ENCODE data around the gene MLH1.
"Not testable (repeated sequence)": the region's sequence is repeated elsewhere in the genome, so short reads cannot be mapped to it uniquely, and the experiment has no call there.

Gene MLH1

DNA sequence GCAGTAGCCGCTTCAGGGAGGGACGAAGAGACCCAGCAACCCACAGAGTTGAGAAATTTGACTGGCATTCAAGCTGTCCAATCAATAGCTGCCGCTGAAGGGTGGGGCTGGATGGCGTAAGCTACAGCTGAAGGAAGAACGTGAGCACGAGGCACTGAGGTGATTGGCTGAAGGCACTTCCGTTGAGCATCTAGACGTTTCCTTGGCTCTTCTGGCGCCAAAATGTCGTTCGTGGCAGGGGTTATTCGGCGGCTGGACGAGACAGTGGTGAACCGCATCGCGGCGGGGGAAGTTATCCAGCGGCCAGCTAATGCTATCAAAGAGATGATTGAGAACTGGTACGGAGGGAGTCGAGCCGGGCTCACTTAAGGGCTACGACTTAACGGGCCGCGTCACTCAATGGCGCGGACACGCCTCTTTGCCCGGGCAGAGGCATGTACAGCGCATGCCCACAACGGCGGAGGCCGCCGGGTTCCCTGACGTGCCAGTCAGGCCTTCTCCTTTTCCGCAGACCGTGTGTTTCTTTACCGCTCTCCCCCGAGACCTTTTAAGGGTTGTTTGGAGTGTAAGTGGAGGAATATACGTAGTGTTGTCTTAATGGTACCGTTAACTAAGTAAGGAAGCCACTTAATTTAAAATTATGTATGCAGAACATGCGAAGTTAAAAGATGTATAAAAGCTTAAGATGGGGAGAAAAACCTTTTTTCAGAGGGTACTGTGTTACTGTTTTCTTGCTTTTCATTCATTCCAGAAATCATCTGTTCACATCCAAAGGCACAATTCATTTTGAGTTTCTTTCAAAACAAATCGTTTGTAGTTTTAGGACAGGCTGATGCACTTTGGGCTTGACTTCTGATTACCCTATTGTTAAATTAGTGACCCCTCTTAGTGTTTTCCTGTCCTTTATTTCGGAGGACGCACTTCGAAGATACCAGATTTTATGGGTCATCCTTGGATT is at the start of gene MLH1:
TSS of gene MLH1 (plus strand) at position 193 of the 958 bp plus-strand sequence. CDS start at position 223, 30 bp downstream.
- no peak for DNase-seq

DNA sequence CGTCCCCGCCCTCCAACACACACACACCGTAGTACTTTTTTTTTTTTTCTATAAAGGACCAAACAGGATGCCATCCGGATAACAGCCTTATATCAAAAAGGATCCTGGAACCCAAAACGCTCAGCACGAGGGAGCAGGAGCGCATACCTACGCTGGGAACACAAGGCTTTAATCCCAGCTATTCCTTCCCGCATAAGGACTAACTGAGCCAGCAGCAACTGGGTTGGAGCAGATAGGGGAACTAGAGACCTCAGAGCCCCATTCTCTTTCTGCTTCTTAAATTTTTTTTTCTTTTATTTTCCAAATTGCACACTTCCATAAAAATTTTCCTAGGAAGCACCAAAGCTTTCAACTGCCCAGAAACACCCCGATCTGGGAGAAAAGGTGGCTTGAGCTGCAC is 49.7 kb upstream of the MLH1 start:
- DNase-seq = no peak

DNA sequence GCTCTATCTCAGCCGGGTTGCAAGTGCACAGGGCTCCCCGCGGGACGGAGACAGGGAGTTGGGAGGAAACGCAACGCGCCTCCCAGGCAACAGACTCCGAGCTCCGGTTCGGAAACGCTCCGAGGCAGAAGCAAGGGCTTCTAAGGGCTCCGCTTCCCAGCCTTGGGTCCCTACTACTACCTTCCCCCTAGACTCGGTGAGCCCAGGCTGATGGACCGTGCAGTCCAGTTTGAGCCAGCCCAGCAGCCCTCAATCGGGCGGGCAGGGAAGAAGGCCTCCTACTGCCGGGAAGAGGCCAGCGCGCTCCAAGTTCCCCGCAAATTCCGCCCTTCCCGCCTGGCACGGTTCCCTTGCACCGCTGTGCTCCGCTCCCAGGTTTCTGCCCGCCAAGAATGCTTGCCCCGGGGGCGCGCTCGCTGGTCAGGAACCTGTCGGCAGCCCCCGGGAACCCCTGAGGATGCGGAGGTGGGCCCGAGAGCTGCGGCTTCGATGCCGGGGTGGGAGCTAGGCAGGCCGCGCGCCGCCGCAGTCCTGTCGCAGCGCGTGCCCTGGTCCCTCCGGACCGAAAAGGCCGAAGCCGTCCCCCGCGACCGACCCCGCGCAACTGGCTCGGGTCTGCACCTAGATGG is 49.2 kb upstream of the MLH1 start:
- no peak for DNase-seq

DNA sequence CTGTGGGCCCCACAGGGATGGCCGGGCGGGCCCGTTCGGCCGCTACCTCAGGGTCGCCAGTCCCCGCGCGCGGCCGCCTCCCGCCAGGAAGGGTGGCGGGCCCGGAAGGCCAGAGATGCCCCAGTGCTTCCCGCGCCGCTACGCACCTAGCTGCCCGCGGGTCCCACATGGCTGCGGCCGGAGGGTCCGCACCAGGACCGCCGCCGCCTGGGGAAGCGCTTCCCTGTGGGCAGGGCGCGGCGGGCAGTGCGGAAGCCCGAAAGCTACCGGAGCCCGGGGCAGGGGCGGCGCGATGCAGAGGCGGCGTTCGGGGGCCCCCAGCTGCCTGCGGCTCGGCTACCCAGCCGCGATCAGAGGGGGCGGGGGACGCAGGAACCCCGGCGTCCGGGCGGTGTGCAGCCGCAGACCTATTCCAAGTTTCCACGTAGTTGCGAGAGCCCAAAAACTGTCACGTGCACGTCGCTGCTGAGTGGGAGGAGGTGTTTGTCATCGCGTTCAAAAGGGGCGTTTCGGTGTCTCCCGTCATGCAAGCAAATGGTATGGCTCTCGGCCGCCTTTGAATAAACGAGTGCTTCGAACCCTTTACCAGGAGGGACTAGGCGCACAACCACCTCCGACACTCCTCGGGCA is 48.6 kb upstream of the MLH1 start, which contains the start of gene TRANK1:
TSS of gene TRANK1 (minus strand) at position 414 of the 630 bp plus-strand sequence. CDS start at position 169, 245 bp downstream.
- no peak for DNase-seq

DNA sequence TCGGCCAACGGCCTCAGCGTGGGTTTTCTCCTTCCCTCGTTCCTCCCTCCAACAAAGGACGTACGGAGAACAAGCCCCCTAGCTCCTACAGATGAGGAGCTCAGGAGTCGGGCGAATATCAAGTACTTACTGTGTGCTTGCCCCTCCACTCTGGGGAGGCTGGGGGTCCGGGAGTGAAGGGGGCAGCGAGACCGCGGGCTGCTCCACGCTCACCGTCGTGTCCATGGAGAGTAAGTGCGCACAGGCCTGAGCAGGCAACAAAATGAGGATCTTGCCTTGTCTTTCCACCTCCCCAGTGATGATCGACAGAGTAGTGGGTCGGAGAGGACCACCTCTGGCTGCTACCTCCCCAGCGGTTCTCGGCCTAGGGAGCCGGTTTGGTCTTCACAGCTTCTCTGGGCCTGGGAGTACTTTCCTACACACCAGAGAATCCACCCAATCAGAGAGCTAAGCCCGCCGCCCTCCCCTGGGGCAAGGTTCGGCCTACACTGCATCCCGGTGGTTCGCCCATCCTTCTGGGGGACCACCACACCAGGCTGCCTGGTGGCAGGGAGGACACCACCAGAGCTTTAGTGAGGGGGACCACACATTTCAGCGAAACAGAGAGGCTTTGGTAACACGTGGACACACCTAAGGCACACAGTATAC is 47.9 kb upstream of the MLH1 start:
- DNase-seq = no peak

DNA sequence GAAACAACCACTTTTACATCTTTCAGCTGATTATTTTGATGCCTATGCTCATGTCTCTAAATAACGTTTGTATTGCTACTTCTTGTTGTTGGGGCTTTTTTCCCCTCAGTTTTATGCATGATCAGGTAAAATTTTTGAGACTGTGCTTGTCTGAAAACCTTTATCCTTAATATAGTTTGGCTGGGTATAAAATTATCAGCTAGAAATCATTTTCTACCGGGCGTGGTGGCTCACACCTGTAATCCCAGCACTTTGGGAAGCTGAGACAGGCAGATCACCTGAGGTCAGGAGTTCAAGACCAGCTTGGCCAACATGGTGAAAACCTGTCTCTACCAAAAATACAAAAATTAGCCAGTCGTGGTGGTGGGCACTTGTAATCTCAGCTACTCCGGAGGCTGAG is 45.5 kb upstream of the MLH1 start:
- DNase-seq = not testable (repeated sequence)

DNA sequence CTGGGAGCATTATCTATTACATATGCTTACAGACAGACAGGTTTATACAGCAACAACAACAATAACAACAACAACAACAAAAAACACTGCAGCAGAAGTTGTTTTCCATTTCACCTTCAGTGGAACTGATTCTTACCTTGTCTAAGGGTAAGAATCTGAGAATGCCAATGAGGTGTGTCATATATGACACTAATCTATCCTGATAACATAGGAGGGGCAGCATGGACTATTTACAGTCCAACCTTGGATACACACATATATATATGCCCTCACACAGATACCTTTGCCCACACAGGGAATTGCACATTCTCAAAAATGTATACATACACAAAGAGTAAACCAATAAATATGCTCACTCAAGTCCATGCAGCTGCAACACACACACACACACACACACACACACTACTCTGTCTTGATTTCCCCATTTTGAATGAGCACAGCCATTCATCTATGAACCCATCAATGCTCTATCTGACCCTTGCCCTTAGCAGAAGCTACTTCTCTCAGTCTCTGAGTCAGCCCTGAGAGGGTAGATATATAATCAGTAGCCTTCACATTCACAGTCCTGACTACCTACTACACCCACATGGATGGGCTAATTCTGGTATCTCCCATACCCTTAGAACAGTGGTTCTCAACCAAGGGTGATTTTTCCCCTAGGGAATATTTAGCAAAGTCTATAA is 38.7 kb upstream of the MLH1 start:
- DNase-seq = no peak

DNA sequence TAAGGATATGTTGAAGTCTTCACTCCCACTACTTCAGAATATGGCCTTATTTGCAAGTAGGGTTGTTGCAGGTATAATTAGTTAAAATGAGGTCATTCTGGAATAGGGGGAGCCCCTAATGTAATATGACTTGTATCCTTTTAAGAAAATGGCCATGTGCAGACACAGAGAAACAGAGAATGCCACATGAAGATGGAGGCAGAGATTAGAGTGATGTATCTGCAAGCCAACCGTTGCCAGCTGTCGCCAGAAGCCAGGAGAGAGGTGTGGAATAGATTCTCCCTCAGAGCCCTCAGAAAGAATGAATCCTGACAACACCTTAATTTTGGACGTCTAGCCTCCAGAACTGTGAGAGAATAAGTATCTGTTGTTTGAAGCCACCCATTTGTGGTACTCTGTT is 37.2 kb upstream of the MLH1 start:
- DNase-seq = no peak

DNA sequence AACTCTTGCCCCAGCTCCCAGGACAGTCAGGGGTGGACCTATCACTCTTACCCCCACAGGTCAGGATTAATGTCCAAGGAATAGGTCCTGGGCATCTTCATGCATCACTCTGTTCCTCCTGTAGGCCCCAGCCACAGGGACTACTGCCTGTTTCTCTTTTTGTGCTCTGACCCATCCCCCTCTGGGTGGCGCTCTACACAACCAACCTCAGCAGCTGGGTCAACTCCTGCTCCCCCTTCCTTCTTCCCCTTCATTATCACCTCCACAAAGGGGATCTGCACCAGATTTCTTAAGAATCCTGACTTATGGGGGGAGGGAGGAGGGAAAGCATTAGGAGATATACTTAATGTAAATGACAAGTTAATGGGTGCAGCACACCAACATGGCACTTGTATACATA is 36.3 kb upstream of the MLH1 start:
- DNase-seq = no peak

DNA sequence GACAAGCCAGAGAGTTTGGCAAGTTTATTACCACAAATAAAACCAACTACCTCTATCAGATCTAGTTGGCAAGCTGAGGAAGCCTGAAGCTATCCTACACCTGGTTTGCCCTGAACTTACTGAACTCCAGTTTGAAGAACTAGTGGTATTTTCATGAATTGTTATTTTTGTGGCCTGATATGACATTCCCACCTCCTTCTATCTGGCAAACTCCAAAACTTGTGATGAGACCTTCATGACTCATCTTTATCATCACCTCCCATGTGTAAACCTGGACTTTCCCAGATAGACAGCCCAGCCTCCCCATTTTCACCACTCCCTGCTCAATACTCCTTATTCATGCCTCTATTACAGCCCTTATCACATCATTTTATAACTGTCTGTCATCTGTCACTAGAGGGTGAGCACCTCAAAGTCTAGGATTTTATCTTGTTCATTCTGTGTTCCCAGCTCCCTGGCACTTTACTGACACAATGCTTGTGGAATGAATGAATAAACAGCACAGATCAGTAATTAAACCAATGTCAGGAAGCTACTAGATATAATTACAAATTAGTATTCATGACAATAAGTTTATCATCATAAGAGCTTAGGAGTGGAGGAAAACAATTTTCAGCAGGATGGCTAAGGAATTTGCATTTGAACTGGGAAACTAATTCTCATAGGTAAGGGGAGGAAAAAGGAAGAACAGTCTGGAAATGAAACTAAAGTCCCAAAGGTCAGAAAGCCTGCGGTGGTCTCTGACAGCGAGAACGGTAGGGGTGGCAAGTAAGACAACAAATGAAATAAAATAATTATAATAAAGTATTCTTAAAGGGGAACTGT is 35.2 kb upstream of the MLH1 start:
- peak; percentile 38 for DNase-seq

DNA sequence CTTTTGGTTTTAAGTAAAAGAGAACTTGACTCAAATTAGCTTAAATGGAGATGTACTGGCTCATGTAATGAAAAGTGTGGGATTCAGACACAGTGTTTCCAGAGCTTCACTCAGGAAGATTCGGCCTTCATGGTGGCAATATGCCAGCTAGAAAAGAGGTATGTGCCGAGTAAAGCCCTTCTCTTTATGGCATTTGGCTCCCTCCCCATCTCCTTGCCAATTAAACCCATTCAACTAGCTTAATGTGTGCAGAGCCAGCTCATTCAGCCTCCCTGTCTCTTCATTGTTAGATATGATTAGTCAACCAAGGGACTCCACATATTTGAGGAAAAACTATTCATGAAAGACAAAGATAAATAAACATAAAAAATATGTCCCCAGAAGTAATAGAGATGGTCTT is 33.5 kb upstream of the MLH1 start:
- DNase-seq = no peak

DNA sequence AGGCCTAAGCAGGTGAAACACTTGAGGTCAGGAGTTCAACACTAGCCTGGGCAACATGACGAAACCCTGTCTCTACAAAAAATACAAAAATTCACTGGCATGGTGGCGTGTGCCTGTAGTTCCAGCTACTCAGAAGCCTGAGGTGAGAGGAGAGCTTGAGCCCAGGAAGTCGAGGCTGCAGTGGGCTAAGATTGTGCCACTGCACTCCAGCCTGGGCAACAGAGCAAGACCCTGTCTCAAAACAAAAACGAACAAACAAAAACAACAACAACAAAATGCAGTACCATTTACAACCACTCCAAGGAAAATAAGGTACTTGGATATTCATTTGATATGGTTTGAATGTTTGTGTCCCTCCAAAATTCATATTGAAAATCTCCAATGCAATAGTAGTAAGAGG is 32.8 kb upstream of the MLH1 start:
- DNase-seq = no peak

DNA sequence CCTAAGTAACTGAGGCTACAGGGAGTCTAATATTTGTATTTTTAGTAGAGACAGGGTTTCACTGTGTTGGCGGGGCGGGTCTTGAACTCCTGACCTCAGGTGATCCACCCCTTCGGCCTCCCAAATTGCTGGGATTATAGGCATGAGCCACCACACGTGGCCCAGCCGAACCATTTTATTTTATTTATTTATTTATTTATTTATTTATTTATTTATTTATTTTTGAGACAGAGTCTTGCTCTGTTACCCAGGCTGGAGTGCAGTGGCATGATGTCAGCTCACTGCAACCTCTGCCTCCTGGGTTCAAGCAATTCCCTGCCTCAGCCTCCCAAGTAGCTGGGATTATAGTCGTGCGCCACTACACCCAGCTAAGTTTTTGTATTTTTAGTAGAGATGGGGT is 30.3 kb upstream of the MLH1 start:
- DNase-seq = not testable (repeated sequence)

DNA sequence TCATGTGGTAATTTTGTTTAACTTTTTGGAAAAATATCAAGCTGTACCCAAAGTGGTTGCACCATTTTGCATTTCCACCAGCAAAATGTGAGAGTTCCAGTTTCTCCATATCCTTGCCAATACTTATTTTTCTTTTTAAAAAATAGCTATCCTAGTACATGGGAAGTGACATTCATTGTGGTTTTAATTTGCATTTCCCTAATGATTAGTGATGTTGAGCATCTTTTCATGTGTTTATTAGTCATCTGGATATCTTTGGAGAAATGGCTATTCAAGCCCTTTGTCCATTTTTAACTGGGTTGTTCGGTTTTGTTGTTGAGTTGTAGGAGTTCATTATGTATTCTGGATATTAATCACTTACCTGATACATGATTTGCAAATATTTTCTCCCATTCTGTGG is 29.0 kb upstream of the MLH1 start:
- no peak for DNase-seq

DNA sequence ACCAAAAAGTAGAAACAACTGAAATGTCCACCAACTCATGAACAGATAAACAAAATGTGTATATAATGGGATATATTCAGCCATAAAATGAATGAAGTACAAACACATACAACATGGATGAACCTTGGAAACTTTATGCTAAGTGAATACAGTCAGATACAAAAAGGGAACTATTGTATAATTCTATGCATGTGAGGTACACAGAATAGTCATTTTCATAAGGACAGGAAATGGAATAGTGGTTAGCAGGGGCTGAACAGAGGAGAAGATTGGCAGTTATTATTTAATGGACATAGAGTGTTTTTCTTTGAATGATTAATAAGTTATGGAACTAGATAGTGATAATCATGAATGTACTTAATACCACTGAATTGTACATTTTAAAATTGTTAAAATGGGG is 28.5 kb upstream of the MLH1 start:
- DNase-seq = no peak

DNA sequence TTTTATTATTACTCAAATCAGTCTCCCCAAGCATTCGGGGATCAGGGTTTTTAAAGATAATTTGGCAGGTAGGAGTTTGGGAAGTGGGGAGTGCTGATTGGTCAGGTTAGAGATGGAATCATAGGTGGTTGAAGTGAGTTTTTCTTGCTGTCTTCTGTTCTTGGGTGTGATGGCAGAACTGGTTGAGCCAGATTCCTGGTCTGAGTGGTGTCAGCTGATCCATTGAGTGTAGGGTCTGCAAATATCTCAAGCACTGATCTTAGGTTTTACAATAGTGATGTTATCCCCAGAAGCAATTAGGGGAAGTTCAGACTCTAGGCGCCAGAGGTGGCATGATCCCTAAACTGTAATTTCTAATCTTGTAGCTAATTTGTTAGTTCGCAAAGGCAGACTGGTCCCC is 27.9 kb upstream of the MLH1 start:
- DNase-seq = no peak

DNA sequence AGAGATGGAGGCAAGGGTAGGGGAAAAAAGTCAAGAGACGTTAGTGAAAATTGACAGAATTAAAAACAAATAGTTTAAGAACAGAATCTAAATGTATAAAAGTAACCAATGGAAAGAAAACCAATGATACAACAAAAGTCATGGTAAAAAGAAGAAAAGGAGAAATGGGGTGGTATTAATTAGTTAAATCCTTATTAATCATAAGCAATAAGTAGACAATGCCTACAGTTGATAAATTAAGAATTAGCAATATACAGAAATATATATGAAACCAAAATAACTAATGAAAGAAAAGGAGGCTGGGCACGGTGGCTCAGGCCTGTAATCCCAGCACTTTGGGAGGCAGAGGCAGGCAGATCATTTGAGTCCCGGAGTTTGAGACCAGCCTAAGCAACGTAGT is 24.2 kb upstream of the MLH1 start:
- DNase-seq = no peak

DNA sequence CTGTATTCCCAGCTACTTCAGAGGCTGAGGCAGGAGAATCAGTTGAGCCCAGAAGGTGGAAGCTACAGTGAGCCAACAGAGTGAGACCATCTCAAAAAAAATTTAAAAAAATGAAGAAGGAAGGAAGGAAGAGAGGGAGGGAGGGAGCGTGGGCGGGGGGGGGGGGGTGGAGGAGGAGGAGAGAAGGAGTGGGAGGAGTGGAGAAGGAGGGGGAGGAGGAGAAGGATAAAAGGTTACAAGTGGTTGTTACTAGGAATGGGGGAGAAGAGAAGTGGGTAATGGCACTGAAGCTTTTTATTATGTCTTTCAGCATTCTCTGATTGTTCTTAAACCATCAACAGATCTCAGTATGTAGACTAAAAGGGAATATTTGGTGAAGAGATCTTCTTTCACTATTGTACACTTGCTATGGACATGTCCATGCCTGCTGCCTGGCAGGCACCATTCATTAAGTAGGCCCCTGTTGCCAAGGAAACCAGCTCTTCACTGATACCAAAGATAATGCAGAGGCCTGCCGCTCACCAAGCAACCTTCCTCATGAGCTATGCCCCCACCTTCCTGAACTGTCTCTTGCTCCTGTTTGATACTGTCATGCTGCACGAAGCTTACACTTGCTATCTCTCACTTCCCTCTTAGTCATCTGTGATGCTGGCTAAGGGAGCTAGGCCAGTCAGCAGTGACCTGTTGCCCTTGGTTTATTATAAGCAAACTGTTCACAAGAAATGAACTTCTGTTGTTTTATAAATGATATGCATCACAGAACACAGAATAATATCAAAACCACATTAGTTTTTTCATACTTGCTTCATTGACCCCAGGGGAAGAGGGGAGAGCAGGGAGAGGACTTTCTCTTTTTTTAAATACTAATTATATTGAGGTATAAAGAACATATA is 23.5 kb upstream of the MLH1 start:
- DNase-seq = peak; percentile 30

DNA sequence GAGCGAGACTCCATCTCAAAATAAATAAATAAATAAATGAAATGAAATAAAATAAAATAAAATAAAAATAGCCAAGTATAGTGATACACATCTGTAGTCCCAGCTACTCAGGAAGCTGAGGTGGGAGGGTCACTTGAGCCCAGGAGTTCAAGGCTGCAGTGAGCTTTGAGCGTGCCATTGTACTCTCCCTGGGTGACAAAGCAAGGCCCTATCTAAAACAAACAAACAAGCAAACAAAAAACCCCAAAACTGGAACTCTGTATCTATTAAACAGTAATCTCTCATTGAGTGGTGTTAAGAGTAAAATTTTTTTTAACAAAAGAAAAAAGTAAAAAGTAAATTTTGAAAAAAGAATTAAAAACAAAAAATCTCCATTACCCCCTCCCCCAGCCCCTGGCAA is 21.2 kb upstream of the MLH1 start:
- no peak for DNase-seq

DNA sequence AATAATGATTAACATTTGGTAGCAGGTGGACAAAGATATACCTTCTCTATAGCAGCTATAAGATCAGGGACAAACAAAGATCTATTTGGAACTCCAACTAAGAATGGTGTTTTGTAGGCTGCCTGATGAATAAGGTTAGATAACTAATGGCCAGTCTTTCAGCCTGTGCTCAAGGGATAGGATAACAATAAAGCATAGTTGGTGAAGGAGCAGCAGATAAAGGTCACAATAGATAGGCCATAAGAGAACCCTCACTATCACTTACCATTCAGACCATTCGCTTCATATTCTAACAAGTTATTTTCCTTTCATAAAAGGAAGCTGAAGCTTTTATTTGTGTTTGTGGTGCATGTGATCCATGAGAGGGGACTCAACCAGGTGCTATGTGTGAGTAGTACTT is 20.2 kb upstream of the MLH1 start:
- DNase-seq = no peak

DNA sequence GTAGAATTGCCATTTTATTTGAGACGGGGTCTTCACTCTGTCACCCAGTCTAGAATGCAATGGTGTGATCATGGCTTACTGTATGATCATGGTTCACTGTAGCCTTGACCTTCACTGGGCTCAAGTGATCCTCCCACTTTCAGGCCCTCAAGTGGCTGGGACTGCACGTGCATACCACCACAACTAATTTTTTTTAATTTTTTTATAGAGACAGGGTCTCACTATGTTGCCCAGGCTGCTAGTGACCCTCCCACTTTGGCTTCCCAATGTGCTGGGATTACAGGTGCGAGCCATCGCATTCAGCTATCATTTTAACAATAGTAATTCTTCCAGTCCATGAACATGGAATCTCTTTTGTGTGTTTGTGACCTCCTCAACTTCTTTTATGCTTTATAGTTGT is 12.3 kb upstream of the MLH1 start:
- DNase-seq = no peak

Measured in amniotic stem cell (primary cell).